GM18951 (cell line): Measurements from ENCODE around the gene MX2.
"Not testable (repeated sequence)": the region's sequence is repeated elsewhere in the genome, so short reads cannot be mapped to it uniquely, and the experiment has no call there.

Source experiments
- POLR2A ChIP-seq: IDR thresholded peaks from 4 replicates; pipeline ENCODE4 v1.6.1; 2011; ENCODE audit warnings: mild to moderate bottlenecking; ENCODE audit not compliant: insufficient read length, insufficient read depth; ENCODE audit errors: extremely low read depth
- in situ Hi-C: fragments of 300-500 bp; cut with MboI; formaldehyde crosslinking; loops from one replicate; pipeline ENCODE4 v1.12.0; 2022; ENCODE audit warnings: low sequenced_read_pairs, mixed read lengths, inconsistent platforms; ENCODE audit not compliant: unreplicated experiment

The MX2 gene

DNA sequence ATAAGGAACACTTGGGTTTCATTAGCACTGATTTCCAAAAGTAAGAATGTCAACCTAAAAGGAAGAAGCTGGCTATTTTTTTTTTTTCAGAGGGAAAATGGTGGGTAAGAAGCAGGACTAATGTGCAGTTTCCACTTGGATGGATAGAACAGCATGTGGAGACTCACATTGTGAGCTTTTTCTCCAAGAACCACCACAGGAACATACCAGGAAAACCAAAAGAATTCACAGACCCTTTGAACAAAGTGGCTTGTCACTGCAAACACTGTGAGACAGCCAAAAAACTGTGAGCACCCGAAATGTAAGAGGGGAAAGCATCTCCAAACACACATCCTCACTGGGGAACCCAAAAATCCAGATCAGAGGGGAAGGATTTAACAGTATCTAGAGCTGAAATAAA lies 48.5 kb downstream of the MX2 start:
- in situ Hi-C loops = no loop called here
- no peak for TF ChIP-seq POLR2A

DNA sequence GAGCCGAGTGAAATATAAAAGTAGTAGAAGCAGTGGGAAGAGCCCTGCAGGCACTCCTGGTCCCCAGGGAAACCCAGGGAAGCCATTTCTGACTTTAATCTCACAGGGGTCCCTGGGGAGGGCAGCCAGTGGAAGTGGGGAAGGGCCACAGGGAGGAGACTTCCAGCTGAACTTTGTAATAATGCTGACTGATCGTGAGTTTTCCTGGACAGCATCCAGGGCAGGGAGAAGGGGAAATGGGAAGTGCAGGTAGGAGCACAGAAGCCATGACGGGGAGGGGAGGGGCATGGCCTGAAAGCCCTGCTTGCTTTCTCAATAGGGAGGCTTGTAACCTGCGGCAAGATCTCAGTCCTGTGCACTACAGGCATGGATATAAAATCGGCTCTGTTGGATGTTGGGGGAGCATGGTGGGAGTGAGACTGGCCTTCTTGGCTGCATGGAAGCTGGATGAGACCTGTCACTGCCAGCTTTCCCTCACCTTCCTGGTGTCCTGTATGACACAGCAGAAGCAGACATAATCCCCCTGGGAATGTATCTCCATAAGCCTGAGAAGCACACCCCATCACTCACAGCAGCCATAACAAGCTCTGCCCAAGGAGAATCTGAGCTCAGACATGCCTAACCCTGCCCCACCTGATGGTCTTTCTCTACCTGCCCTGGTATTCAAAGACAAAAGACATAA lies 49.1 kb downstream of the MX2 start:
- TF ChIP-seq POLR2A = no peak
- in situ Hi-C loops = no loop called here

DNA sequence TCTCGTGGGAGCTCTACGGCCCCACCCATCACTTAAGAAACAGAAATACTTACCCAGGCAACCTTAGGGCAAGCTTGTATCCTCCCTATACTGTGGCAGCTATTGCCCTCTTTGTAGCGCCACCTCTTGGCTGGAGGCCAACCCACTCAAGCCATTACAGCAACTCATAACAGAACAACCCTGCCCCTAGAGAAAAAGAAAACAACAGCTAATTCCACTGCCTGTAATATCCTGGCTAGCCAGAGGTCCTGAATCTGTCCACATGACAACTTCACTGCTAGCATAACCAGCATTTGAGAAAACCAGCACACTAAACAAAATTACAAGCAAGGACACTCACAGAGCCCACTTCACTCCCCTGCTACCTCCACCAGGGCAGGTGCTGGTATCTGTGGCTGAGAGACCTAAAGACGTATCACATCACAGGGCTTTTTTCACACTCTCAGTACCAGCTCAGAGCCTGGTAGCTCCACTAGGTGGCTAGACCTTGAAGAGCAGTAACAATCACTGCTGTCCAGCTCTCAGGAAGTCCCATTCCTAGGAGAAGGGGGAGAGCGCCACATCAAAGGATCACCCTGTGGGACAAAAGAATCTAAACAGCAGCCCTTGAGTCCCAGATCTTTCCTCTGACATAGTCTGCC lies 49.7 kb downstream of the MX2 start:
- no peak for TF ChIP-seq POLR2A
- in situ Hi-C loops = no loop called here

DNA sequence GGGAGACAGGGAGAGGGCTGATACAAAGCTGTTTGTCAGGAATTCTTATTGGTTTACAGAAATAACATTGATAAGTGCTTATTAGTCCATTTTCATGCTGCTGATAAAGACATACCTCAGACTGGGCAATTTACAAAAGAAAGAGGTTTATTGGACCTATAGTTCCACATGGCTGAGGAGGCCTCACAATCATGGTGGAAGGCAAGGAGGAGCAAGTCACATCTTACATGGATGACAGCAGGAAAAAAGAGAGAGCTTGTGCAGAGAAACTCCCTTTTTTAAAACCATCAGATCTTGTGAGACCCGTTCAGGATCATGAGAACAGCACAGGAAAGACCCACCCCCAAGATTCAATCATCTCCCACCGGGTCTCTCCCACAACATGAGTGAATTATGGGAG lies 55.7 kb downstream of the MX2 start:
- in situ Hi-C loops = not testable (repeated sequence)

DNA sequence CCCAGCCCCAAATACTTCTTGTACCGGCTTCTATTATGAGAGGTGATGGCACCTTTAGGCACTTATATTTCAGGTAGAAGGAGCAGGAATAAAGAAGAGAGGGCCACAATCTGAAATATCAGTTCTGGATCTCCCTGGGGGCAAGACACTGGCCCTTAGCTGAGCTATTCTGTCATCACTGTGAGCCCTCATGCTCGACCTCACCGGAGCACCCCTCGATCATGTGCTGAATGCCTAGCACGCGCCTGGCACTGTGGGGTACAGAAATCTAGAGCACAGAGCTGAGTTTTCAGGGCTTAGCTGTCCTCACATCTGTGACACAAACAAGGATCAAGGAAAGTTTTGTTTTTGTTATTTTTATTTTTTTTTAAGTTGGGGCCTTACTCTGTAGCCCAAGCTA lies 56.6 kb downstream of the MX2 start:
- in situ Hi-C loops = no loop called here
- no peak for TF ChIP-seq POLR2A

DNA sequence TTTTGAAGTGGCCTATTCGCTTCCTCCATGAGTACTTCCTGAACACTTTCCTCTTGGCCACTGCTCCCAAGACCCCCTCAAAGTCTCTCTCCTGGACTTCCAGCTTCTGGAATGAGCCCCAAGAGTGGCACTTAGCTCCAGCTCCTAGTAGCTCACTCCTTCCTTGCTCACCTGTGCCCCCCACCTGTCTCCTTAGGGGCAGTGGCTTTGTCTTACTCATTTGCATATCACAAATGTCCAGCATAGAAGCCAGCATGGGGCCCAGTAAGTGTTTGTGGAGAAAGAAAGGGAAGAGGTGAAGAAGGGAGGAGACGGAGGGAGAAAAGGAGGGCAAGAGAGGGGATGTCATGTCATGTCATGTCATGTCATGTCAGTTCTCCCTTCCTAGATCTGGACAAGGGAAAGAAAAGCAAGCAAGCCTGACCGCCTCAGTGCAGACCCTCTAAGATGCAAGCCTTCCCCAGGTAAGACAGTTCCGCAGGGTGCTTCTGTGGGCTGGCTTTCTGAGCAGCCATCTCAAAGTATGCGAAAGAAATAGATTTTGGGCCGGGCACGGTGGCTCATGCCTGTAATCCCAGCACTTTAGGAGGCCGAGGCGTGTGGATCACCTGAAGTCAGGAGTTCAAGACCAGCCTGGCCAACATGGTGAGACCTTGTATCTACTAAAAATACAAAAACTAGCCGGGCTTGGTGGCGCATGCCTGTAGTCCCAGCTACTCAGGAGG lies 57.3 kb downstream of the MX2 start:
- in situ Hi-C loops = no loop called here

DNA sequence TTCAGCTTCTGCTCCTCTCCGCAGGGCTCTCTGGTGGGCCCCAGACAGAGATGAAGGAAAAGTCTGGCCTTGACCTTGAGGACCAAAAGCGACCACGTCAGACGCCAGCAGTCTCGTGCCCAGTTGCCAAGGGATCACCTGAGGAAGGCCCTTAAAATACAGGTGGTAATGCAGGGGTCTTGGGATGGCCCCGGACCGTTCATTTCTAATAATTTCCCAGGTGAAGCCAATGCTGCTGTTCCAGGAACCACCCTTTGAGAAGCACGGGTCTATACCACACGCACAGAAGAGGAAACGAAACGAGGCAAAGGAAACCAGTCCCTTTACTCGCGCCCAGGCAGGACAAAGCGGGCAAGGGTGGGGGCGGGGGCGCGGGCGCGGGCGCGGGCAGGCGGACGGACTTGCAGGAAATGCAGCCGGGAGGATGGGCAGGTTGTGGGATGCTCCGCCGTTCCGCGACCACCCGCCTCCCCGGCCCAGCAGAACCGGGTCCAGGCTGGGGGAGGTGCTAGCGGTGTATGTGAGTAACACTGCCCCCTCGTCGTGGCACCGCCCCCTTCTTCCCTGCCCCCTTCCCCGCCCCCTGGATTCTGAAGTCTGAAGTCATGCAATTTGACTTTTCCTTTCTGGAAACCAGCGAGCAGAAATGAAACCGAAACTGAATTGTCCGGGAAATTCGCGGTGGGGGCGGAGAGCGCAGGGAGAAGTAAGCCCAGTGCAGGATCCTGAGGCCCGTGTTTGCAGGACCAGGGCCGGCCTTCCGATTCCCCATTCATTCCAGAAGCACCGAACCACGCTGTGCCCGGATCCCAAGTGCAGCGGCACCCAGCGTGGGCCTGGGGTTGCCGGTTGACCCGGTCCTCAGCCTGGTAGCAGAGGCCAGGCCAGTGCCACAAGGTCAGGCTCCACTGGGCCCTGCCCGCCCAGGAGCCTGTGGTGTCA lies 58.4 kb downstream of the MX2 start:
- in situ Hi-C loops = no loop called here

More for the DNA sequence above, 57.3 kb downstream of the MX2 start:
- TF ChIP-seq POLR2A = no peak

DNA sequence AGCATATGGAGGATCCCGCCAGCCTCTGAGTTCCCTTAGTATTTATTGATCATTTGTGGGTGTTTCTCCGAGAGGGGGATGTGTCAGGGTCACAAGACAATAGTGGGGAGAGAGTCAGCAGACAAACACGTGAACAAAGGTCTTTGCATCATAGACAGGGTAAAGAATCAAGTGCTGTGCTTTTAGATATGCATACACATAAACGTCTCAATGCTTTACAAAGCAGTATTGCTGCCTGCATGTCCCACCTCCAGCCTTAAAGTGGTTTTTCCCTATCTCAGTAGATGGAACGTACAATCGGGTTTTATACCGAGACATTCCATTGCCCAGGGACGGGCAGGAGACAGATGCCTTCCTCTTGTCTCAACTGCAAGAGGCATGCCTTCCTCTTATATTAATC lies 59.2 kb downstream of the MX2 start:
- in situ Hi-C loops = not testable (repeated sequence)

More for the DNA sequence above, 58.4 kb downstream of the MX2 start:
- peak; percentile 47 for TF ChIP-seq POLR2A

DNA sequence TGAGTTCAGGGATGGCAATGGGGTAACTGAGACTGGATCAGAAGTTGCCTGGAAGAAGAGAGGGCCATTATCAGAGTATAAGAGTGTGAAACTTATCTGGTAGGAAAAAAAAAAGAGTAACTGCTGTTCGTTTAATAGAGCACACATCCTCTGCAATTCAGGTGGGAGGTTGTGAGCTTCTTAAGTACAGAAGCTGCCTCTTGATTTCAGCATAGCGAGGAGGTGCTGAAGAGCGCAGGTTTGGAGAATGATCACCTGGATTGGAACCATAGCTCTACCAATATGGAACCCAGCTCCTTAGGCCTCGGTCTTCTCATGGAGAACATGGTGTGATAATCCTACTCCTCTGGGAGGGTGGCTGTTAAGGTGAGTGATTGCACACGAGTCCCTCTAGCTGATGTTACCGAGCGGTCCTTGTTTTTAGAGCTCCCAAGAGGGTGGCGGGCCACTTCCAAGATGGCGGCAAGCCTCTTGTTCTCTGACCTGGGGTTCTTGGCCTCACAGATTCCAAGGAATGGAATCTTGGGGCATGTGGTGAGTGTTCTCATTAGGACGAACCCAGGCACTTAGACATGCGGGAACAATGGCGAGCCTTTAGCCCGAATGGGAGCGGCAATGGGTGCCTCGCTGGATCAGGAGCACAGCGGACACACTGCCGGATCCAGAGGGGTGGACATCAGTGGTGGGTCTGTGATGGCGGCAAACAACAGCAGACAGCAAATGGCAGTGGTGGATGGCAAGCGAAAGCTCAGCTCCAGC lies 60.9 kb downstream of the MX2 start:
- no peak for TF ChIP-seq POLR2A
- in situ Hi-C loops = no loop called here

DNA sequence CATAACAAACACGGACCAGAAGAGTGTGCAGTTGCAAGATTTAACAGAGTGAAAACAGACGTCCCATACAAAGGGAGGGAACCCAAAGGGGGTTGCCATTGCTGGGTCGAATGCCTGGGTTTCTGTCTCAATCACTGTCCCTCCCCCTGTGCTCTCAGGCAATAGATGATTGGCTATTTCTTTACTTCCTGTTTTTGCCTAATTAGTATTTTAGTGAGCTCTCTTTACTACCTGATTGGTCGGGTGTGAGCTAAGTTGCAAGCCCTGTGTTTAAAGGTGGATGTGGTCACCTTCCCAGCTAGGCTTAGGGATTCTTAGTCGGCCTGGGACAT lies 61.4 kb downstream of the MX2 start:
- in situ Hi-C loops = not testable (repeated sequence)

DNA sequence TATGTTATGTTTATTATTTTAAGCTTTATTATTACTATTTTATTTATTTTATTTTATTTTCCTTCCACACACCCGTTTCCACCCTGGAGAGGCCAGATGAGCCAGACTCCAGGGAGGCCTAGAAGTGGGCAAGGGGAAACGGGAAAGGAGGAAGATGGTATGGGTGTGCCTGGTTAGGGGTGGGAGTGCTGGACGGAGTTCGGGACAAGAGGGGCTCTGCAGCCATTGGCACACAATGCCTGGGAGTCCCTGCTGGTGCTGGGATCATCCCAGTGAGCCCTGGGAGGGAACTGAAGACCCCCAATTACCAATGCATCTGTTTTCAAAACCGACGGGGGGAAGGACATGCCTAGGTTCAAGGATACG lies 63.7 kb downstream of the MX2 start:
- TF ChIP-seq POLR2A = no peak
- in situ Hi-C loops = no loop called here

DNA sequence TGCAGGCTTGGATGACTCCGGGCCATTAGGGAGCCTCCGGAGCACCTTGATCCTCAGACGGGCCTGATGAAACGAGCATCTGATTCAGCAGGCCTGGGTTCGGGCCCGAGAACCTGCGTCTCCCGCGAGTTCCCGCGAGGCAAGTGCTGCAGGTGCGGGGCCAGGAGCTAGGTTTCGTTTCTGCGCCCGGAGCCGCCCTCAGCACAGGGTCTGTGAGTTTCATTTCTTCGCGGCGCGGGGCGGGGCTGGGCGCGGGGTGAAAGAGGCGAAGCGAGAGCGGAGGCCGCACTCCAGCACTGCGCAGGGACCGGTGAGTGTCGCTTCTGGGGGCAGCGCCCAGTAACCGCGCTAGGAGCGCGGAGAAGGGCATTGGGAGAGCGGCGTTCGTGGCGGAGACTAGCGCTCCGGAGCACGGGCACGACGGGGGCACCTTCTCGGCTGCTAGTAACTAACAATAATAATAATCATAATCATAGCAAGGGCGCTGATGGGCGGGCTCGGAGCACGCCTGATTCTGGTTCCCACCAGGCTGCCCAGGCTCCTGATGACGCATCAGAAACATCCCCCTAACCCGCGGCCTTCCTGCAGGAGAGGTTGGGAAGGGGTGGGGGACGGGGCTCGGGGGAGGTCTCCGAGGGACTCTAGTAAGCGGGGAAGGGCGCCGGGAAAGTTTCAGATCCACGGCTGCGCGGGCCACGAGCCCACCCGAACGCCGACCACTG lies 64.3 kb downstream of the MX2 start, which contains the start of gene MX1:
MX1 (plus strand) TSS at position 286 of the 722 bp plus-strand sequence. CDS start 5,832 bp downstream, outside the sequence.
- in situ Hi-C loops = no loop called here
- TF ChIP-seq POLR2A = peak; percentile 99
